ENCODE measurements around the gene MIPOL1. TPM values are rescaled to one million over a fixed set of nuclear protein-coding genes. Genes with fewer than 3 reads are reported as not detected.

The MIPOL1 gene
- total RNA-seq, 1 experiment from 2014 or later, result 13.1 TPM

DNA sequence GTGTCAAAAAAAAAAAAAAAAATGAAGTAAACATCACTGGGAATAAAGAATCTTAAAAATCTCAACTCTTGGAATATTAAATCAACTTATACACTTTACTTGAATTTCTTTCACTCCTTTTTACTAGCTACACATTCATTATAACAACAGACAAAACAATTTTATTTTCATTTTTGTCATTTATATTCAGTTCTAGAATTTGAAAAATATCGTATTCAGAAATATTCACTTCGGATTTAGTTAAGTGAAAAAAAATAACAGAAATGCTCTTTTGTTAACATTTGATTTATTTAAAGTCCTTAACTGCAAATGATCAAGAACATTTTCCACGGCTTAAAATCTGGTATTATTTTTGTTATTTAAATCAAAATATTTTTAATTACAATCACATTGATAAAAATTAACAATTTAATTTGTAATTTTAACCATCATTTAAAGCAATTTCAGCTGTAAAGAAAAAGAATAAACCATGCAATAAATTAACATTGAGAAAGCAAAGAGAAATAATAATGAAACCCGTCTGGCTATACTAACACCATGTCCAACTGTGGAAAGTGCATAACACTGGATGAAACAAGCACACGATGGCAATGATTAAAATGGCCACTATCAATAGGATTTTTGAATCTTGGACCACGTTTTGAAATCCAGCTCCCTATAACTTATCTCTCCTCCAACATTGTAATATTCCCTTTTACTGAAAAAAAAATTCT lies 392.1 kb downstream of the MIPOL1 start:
- no peak for DNase-seq
- H2AFZ ChIP-seq, result no peak overlapping the region
- intact Hi-C loops (cut with micrococcal nuclease; ENCODE audit: unreplicated experiment), result loop anchor here (1.0 to 10.0 kb wide), 3 partner anchors 23 to 615 kb away; no protein-coding TSS in a partner anchor
- CTCF ChIA-PET, result no interaction called here
- H3K27me3 ChIP-seq (ENCODE audit: insufficient read depth, low read depth), result no peaks in the 10 kb centered on the region
- H3F3A ChIP-seq (ENCODE audit: insufficient read depth, low read depth), result peaks cover 19% of the 10 kb centered on the region; the same call in 1 of the 2 replicates
- no peaks in the 10 kb centered on the region for H3K9me3 ChIP-seq (ENCODE audit: insufficient read depth, low read depth)
- H4K20me1 ChIP-seq (ENCODE audit: insufficient read depth), result no peaks in the 10 kb centered on the region
- H3K9me2 ChIP-seq (ENCODE audit: insufficient read depth), result no peaks in the 10 kb centered on the region
- H3K79me2 ChIP-seq (ENCODE audit: low read depth), result peaks cover 89% of the 10 kb centered on the region
- H3K4me2 ChIP-seq, result peak overlapping the region; percentile 96
- H3K4me1 ChIP-seq (replicated peaks; ENCODE audit: insufficient read depth), result peaks cover 19% of the 10 kb centered on the region
- POLR2A ChIA-PET (ENCODE audit: unreplicated experiment), result interaction anchor here (0.7 kb wide), 1 partner anchor 23 kb away, joined by 23 read pairs; no protein-coding TSS in a partner anchor
- H3K27ac ChIP-seq, result peak overlapping the region; percentile 99
- no peak for TF ChIP-seq EZH2 (IDR thresholded peaks at IDR 0.05; ENCODE audit: low read depth)
- peak overlapping the region; percentile 94 for H3K4me3 ChIP-seq
- H3K36me3 ChIP-seq (ENCODE audit: low read depth), result peaks cover 21% of the 10 kb centered on the region; the same call in 1 of the 2 replicates
- no TSS peak for BruUV-seq (replicated peaks)

DNA sequence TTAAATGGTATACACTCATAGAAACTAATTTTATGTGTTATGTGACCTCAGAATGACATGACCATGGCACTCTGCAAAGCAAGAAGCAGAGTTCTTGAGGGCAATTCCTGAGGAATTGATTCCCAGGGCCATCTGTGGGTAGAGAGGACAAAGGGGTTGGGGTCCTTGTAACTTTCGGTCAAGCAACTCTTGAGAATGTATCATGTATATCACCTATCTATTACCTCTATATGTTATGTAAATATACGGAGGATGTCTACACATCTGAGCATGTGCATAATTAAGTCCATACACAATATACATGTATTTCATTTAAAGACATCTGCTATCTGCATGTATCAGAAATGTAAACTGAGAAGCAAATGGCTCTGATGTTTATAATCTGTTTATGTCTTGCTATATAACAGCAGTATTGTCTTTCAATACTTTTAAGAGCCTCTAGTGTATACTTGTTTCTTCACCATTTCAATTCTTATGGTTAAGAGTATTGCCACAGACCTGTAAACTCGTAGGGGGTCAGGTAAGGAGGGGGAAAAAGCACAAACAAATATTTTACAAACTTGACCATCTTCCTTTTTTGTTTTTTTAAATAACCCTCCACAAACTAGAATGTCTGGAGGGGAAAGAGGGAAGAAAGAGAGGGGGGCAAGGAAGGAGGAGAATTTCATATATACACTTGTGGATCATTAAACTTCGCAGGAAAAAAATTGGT lies 392.8 kb downstream of the MIPOL1 start:
- H3K4me3 ChIP-seq, result peak overlapping the region; percentile 94
- H3K27ac ChIP-seq, result peak overlapping the region; percentile 99
- peaks cover 17% of the 10 kb centered on the region for H3K4me1 ChIP-seq (replicated peaks; ENCODE audit: insufficient read depth)
- H4K20me1 ChIP-seq (ENCODE audit: insufficient read depth), result no peaks in the 10 kb centered on the region
- peak overlapping the region; percentile 96 for H3K4me2 ChIP-seq
- H3F3A ChIP-seq (ENCODE audit: insufficient read depth, low read depth), result peaks cover 19% of the 10 kb centered on the region
- ChIA-PET POLR2A (ENCODE audit: unreplicated experiment) (no interaction called here), CTCF (interaction anchor here (0.6 kb wide), 1 partner anchor 187 kb away, joined by 3 read pairs; no protein-coding TSS in a partner anchor)
- intact Hi-C loops (cut with micrococcal nuclease; ENCODE audit: unreplicated experiment), result loop anchor here (2.0 to 10.0 kb wide), 2 partner anchors 24 to 616 kb away; no protein-coding TSS in a partner anchor
- no peak for DNase-seq
- peaks cover 89% of the 10 kb centered on the region for H3K79me2 ChIP-seq (ENCODE audit: low read depth)
- H3K27me3 ChIP-seq (ENCODE audit: insufficient read depth, low read depth), result no peaks in the 10 kb centered on the region
- peaks cover 21% of the 10 kb centered on the region; the same call in 1 of the 2 replicates for H3K36me3 ChIP-seq (ENCODE audit: low read depth)
- TF ChIP-seq, protein P1, sequence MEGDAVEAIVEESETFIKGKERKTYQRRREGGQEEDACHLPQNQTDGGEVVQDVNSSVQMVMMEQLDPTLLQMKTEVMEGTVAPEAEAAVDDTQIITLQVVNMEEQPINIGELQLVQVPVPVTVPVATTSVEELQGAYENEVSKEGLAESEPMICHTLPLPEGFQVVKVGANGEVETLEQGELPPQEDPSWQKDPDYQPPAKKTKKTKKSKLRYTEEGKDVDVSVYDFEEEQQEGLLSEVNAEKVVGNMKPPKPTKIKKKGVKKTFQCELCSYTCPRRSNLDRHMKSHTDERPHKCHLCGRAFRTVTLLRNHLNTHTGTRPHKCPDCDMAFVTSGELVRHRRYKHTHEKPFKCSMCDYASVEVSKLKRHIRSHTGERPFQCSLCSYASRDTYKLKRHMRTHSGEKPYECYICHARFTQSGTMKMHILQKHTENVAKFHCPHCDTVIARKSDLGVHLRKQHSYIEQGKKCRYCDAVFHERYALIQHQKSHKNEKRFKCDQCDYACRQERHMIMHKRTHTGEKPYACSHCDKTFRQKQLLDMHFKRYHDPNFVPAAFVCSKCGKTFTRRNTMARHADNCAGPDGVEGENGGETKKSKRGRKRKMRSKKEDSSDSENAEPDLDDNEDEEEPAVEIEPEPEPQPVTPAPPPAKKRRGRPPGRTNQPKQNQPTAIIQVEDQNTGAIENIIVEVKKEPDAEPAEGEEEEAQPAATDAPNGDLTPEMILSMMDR (conservative IDR thresholded peaks at IDR 0.05), result no peak
- no peaks in the 10 kb centered on the region for H3K9me3 ChIP-seq (ENCODE audit: insufficient read depth, low read depth)
- no peak overlapping the region for H2AFZ ChIP-seq
- H3K9me2 ChIP-seq (ENCODE audit: insufficient read depth), result no peaks in the 10 kb centered on the region
- no TSS peak for BruUV-seq (replicated peaks)

DNA sequence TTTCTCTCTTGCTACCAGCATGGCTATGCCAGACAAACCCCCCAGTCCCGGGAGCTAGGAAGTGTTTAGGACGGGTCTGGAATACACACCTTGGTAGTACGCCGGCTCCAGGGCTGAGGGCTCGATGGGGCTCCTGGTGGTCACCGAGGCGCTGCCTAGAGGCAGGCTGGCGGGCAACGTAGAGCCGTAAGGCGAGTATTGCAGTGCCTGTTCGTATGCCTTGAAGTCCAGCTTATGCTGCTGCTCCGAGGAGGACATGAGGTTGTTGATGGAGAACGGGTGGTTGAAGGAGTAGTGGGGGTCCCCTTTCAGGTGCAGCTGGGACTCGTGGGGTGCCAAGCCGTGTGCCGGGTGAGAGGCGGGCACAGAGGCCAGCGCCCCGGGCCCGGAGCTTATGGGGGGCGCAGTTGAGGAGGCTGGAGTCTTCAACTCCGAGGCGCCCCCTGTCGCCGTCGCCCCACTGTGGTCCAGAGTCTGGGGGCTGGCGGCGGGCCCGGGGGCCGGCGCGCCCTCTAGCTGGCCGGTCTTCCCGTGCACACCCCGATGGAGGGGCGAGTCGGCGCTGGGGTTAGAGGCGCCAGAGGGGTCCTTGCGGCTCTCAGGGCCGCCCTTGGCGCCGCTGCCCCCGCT lies 393.7 kb downstream of the MIPOL1 start:
- ChIA-PET CTCF (interaction anchor here (0.6 kb wide), 1 partner anchor 188 kb away, joined by 3 read pairs; no protein-coding TSS in a partner anchor), POLR2A (ENCODE audit: unreplicated experiment) (no interaction called here)
- peak overlapping the region; percentile 96 for H3K4me2 ChIP-seq
- H3K27me3 ChIP-seq (ENCODE audit: insufficient read depth, low read depth), result no peaks in the 10 kb centered on the region
- peaks cover 86% of the 10 kb centered on the region for H3K79me2 ChIP-seq (ENCODE audit: low read depth)
- H3K4me3 ChIP-seq, result peak overlapping the region; percentile 94
- H3K9me3 ChIP-seq (ENCODE audit: insufficient read depth, low read depth), result no peaks in the 10 kb centered on the region
- no TSS peak for BruUV-seq (replicated peaks)
- no peaks in the 10 kb centered on the region for H3K9me2 ChIP-seq (ENCODE audit: insufficient read depth)
- H3K27ac ChIP-seq, result peak overlapping the region; percentile 99
- H4K20me1 ChIP-seq (ENCODE audit: insufficient read depth), result no peaks in the 10 kb centered on the region
- peaks cover 9% of the 10 kb centered on the region for H3K4me1 ChIP-seq (replicated peaks; ENCODE audit: insufficient read depth)
- intact Hi-C loops (cut with micrococcal nuclease; ENCODE audit: unreplicated experiment), result loop anchor here (2.0 to 10.0 kb wide), 2 partner anchors 25 to 617 kb away; no protein-coding TSS in a partner anchor
- no peak for DNase-seq
- H2AFZ ChIP-seq, result no peak overlapping the region
- peaks cover 21% of the 10 kb centered on the region; the same call in 1 of the 2 replicates for H3K36me3 ChIP-seq (ENCODE audit: low read depth)
- peaks cover 22% of the 10 kb centered on the region for H3F3A ChIP-seq (ENCODE audit: insufficient read depth, low read depth)
- no peak for TF ChIP-seq EZH2 (IDR thresholded peaks at IDR 0.05; ENCODE audit: low read depth)
- TF ChIP-seq, protein P1 (conservative IDR thresholded peaks at IDR 0.05), result peak; percentile 44; the same call in 1 of the 2 replicates
